Omental fat pad (tissue), 4 donors: ENCODE results near the gene ZNF385A. TPM values are rescaled to one million over a fixed set of nuclear protein-coding genes. Genes with fewer than 3 reads are reported as not detected.

Experiments
- small RNA-seq: library from RNA; depleted of rRNA; stranded (forward); fragments of <200 nt; gene quantifications from one replicate; pipeline ENCODE3, GENCODE V24; 2016
- total RNA-seq, 4 donors: library from RNA; depleted of rRNA; stranded (reverse); fragments of >200 nt; gene quantifications; one replicate each; pipeline ENCODE4 v1.1.0, GENCODE V29; 2016

Gene ZNF385A
- total RNA-seq, 4 donors from 2014 or later: 9.5 to 36.3 (median 21.8) TPM

Small RNA genes within 50 kb of the gene (small RNA-seq; reads per million reads assigned to genes)
- gene MIR148B (32.0 reads per million, percentile 94 among the genes with 10 or more reads in this experiment), gene RN7SL744P (not detected)

Other genes with a start within 250 kb of the ZNF385A start
- gene SMUG1, start 195.7 kb downstream of the ZNF385A start, total RNA-seq: 10 to 100 TPM; 17.2 to 46.5 (median 36.7) TPM
- 10 to 100 TPM; 20.9 to 38.8 (median 25.3) TPM for gene CBX5, start 104.6 kb downstream of the ZNF385A start, total RNA-seq
- 100 to 1,000 TPM; 352 to 497 (median 414) TPM for gene HNRNPA1, start 104.0 kb downstream of the ZNF385A start, total RNA-seq
- 10 to 100 TPM in 1 of 4 donors, 1 to 10 TPM in 2, under 1 TPM in 1; 0.72 to 16.9 (median 2.1) TPM for gene NFE2, start 83.7 kb downstream of the ZNF385A start, total RNA-seq
- gene COPZ1, start 59.6 kb downstream of the ZNF385A start, total RNA-seq: 100 to 1,000 TPM in 1 of 4 donors, 10 to 100 TPM in 3; 55.5 to 114 (median 81.8) TPM
- gene GPR84, start 20.2 kb downstream of the ZNF385A start, total RNA-seq: 1 to 10 TPM in 3 of 4 donors, not detected in 1; 1.0 to 3.5 (median 2.9) TPM
- 100 to 1,000 TPM in 2 of 4 donors, 10 to 100 TPM in 2; 76.9 to 292 (median 118) TPM for gene ITGA5, start 34.5 kb upstream of the ZNF385A start, total RNA-seq
- gene GTSF1, start 88.9 kb upstream of the ZNF385A start, total RNA-seq: under 1 TPM in 1 of 4 donors, not detected in 3; 0.96 TPM
- 10 to 100 TPM; 23.4 to 81.4 (median 43.0) TPM for gene NCKAP1L, start 113.0 kb upstream of the ZNF385A start, total RNA-seq
- gene PDE1B, start 164.9 kb upstream of the ZNF385A start, total RNA-seq: 10 to 100 TPM; 29.9 to 85.6 (median 39.0) TPM
- 100 to 1,000 TPM; 115 to 168 (median 145) TPM for gene PPP1R1A, start 203.9 kb upstream of the ZNF385A start, total RNA-seq